GM19438 (cell line): Measurements from ENCODE around the gene MAPK8IP2.
"Not testable (repeated sequence)": the region's sequence is repeated elsewhere in the genome, so short reads cannot be mapped to it uniquely, and the experiment has no call there.

Experiments used
- ATAC-seq: cut with Tn5 transposase; IDR thresholded peaks from one replicate; pipeline ENCODE4 v1.9.1; 2021; ENCODE audit warnings: low read depth; ENCODE audit not compliant: unreplicated experiment

The MAPK8IP2 gene

DNA sequence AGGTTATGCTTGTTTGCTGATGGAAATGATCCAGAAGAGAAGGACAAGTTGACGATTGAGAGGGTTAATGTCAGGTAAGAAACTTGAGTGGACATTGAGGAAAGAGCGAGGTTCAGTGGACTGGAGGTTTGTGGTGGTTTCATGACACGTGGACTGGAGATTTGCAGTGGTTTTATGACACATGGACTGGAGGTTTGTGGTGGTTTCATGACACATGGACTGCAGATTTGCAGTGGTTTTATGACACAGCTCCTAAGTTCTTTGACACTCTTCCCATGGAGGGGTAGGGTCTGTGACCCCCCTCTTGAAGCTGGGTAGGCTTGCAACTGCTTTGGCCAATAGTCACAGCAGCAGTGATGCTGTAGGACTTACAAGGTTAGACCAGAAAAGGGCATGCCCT lies 5.4 kb upstream of the MAPK8IP2 start:
- ATAC-seq, result no peak

DNA sequence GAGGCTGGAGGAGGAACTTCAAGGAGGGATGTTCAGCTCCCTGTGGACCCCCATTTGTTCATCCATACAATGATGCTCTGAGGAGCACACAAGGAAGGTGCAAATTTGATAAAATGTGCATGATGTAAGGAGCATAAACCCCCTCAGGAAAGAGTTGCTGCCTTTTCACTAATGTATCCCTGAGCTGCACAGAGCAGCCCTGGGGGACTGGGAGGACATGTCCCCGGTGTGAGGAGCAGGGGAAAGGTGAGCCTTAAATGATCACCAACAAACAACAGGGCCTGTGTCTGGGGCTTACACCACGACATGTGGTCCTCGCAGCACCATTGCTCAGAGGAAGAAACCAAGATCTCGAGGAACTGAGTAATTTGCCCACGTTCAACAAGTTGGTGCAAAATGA lies 3.5 kb upstream of the MAPK8IP2 start:
- no peak for ATAC-seq

DNA sequence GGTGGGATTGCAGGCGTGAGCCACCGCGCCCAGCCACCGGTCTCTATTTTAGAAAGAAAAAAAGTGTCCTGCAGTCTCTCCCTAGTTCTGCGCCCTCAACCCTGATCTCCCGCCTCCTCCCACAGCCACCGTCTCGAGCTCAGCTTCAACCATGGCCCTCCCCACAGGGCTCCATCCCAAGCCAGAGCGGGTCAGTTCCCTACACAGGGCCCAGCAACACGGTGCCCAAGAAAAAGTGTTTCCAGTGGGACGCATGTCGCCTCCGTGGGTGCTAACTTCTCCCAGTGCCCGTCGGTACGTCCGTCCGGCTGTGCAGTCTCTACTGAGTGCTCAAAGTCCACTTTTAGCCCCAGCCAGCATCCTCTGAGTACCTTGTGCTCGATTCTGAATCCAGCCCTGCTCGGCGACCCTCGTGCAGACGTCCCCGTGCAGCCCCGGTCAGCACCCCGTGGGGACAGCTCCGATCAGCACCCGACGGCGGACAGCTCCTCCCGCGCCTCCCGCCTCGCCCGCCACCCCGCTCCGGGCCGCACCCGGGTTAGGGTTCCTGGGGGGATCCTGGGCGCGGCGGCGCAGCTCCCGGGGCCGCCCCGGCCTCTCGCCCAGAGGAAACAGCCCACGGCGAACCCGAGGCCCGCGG lies 657 bp upstream of the MAPK8IP2 start:
- ATAC-seq, result no peak

DNA sequence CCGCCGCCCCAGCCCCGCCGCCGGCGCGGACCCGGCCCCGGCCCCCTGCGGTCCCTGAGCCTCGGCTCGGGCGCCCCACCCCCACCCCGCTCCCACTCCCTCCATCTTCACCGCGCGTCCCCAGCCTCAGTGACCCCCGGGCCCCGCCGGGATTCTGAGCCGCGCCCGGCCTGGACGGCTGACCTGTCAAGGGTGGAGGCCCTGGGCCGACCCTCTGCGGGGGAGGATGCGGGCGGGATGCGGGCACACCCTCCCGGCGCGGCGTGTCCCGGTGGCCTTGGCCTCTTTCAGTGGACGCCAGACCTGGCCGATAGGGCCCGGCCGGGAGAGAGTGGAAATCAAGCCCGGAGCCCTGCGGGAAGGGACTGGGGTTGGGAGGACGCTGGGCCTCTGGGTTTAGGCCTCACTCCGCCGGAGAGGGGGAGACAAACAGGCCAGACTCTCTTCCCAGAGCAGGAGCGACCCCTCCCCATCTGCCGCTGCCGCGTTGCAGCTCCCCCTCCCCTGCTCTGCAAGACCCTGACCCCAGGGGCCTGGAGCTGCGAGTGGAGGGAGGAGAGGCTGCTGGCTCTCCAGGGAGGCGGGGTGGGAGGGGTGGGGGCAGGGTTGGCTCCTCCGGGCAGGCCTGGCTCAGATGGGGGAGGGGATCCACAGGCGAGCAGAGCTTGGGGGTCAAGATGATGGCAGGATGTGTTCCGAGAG lies 525 bp downstream of the MAPK8IP2 start:
- ATAC-seq, result no peak

DNA sequence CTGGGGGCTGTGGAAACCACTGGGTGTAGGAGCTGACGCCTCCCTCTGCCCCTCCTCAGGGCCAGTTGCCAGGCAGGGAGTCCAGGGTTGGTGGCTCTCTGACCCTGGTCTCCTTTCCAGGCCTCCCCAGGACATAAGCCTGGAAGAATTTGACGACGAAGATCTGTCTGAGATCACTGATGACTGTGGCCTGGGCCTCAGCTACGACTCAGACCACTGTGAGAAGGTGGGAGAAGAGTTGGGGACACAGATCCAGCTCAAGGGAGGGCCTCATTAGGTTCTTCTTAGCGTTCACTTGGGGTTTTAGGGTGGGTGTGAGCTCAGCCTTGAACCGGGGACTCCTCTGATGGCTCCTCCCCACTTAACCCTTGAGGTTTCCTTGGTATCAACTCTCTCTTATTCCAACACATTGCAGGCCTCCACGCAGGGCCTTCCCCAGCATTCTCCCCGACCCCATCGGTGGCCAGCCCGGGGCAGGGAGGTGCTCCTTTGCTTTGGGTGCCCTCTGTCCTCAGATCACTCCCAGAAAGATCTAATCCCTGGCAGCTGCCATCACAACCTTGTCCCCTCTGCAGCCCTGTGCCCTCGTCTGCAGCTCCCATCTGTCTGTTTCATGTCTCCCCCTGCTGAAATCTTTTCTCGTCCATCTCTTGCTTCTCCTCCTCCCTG lies 1.2 kb downstream of the MAPK8IP2 start:
- ATAC-seq, result no peak

DNA sequence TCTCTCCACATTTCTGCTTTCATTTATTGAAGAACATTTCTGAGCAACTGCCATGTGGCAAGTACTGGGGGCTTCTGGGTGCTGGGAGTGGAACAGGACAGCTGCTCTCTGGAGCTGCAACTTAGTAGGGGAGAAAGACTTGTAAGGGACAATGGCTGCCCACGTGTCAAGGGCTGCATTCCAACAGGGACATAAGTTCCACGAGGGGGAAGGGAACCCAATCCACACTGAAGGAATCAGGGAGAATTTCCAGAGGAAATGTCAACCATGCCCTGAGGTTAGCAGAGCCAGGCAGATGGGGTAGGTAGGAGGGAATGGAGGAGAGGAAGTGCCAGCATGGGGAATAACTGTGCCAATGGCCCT lies 1.7 kb downstream of the MAPK8IP2 start:
- ATAC-seq, result no peak

DNA sequence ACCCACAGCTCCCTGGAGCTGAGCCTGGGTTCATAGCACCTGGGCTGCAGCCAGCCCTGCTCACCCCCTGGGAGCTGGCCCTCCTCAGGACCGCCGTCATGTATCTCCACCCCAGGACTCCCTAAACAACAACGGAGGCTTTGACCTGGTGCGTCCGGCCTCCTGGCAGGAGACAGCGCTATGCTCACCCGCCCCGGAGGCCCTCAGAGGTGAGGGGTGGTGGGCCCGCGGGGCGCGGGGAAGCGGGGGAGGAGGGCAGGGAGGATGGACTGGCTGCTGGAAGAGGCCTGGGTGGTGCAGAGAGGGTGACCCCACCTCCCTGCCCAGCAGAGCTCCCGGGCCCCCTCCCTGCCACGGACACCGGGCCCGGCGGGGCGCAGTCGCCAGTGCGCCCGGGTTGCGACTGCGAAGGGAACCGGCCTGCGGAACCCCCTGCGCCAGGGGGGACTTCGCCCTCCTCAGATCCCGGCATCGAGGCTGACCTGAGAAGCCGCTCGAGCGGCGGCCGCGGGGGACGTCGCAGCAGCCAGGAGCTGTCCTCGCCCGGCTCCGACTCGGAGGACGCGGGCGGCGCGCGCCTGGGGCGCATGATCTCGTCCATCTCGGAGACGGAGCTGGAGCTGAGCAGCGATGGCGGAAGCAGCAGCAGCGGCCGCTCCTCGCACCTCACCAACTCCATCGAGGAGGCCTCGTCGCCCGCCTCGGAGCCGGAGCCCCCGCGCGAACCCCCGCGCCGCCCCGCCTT lies 3.1 kb downstream of the MAPK8IP2 start:
- no peak for ATAC-seq

DNA sequence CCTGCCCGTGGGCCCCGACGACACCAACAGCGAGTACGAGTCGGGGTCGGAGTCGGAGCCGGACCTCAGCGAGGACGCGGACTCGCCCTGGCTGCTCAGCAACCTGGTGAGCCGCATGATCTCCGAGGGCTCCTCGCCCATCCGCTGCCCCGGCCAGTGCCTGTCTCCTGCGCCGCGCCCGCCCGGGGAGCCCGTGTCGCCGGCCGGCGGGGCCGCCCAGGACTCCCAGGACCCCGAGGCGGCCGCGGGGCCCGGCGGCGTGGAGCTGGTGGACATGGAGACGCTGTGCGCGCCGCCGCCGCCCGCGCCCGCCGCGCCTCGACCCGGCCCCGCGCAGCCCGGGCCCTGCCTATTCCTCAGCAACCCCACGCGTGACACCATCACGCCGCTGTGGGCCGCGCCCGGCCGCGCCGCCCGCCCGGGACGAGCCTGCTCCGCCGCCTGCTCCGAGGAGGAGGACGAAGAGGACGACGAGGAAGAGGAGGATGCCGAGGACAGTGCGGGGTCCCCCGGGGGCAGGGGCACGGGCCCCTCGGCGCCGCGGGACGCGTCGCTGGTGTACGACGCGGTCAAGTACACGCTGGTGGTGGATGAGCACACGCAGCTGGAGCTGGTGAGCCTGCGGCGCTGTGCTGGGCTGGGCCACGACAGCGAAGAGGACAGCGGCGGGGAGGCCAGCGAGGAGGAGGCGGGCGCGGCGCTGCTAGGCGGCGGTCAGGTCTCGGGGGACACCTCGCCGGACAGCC lies 3.8 kb downstream of the MAPK8IP2 start:
- ATAC-seq, result no peak

DNA sequence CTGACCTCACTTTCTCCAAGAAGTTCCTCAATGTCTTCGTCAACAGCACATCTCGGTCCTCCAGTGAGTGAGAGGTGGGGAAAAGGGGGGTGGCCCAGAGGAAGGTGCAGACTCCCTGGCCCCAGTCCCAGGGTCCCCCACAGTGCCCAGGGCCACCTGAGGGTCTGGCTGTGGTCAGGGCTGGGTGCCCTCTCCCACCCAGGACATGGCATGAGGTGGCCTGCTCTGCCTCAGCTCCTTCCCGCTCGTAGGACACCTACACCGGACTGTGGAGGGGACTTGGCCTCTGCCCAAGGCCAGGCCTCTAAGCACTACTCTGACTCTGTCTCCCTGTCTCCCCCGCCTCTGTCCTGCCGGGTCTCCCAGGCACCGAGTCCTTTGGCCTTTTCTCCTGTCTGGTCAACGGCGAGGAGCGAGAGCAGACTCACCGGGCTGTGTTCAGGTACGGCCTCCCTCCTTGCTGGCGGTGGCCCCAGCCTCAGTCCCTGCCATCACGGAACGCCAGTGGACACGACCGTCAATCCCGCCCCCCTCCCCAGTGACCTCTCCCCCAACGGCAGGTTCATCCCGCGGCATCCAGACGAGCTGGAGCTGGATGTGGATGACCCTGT lies 4.5 kb downstream of the MAPK8IP2 start:
- no peak for ATAC-seq

DNA sequence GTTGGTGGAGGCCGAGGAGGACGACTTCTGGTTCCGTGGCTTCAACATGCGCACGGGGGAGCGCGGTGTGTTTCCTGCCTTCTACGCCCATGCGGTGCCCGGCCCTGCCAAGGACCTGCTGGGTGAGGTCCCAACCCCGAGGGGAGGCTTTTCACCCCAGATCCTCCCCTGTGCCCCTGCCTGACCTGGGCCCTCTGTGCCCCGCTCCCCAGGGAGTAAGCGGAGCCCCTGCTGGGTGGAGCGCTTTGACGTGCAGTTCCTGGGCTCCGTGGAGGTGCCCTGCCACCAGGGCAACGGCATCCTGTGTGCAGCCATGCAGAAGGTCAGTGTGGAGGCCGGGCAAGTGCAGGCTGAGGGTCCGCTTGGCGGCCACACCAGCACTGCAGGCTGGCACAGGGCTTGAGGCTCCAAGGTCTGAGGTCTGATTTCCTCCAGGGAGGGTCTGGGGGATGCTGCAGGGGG lies 5.1 kb downstream of the MAPK8IP2 start:
- no peak for ATAC-seq

DNA sequence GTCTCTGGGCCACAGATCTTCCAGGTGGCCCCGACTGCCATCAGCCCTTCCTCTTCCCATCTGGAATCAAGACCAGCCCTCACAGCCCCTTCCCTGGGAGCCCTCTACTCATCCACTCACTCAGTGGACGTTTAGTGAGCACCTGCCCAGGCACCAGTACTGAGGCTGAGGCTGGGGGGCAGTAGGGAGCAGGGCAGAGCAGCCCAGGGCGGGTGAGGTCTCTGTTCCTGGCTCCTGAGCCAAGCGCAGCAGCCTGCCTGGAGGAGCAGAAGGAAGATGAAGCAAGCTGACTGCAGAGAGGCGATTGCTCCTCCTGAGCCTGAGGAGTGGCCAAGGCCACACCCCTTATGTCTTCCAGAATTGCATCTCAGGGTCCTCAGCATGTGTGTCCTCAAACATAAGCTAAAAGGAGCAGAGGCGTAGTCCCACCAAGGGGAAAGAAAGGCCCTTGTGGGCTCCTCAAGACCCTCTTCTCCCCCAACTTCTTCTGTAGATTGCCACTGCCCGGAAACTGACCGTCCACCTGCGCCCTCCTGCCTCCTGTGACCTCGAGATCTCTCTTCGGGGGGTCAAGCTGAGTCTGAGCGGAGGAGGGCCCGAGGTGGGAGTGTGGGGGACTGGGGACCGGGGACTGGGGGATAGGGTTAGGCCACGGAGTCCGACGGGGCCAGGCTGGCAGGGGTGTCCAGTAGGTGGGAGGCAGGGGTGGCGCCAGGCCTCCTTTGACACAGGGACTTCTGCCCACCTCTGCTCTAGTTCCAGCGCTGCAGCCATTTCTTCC lies 5.8 kb downstream of the MAPK8IP2 start:
- no peak for ATAC-seq

DNA sequence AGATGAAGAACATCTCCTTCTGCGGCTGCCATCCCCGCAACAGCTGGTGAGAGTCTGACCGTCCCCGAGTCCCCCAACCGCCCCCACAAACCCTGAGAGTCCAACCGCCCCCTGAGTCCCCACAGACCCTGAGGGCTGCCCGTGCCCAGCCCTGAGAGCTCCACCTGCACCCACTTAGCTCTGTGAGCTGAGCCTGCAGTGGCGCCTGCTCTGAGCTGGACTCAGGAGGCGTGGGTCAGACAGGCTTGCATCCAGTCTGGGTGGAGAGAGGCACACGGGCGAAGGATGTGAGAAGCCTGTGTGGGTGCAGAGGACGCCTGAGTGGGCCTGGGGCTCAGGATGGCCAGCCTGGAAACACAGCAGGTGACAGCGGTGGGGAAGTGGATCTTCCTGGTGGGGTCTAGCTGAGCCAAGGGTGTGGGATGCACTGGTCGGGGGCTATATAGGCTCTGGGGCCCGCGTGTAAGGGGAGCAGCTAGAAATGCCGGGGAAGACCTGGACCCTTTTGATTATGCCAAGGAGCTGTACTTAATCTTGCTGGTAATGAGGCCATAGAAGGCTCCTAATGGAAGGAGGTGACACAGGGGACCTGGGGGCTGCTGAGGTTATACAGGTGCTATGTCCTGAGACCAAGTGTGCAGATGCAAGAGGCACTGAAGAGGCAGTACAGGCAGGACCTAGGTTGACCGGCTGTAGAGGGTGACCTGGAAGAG lies 6.5 kb downstream of the MAPK8IP2 start:
- no peak for ATAC-seq

DNA sequence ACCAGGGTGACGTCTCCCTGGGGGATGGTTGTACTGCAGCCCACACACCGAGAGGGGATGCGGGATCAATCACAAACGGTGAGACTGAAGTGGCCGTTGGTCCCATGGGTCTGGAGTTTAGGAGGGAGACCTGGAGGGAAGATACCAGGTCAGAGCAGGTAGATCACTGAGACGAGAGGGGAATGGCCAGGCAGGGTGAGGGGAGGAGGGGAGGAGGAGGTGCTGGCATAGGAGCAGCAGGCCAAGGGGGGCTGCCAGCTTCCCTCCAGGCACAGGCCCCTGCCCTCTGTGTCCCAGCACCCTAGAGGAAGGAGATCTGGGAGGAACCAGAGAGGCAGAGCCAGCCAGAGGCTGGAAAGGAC lies 7.0 kb downstream of the MAPK8IP2 start:
- no peak for ATAC-seq

DNA sequence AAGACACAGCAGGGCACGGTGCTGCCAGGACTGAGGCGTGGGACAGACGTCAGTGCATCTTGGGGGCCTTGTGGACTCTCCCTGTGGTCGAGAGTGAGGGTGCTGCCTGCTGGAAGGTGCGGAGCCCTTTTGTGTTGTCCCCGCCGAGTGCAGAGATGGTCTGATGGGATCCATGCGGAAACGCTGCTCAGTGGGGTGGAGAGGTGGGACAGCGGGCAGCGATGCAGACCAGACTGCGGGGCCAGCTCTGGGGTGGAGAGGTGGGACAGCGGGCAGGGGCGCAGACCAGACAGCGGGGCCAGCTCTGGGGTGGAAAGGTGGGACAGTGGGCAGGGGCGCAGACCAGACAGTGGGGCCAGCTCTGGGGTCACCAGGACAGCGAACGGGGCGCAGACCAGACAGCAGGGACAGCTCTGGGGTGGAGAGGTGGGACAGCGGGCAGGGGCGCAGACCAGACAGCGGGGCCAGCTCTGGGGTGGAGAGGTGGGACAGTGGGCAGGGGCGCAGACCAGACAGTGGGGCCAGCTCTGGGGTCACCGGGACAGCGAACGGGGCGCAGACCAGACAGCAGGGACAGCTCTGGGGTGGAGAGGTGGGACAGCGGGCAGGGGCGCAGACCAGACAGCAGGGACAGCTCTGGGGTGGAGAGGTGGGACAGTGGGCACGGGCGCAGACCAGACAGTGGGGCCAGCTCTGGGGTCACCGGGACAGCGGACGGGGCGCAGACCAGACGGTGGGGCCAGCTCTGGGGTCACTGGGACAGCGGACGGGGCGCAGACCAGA lies 7.7 kb downstream of the MAPK8IP2 start:
- not testable (repeated sequence) for ATAC-seq

DNA sequence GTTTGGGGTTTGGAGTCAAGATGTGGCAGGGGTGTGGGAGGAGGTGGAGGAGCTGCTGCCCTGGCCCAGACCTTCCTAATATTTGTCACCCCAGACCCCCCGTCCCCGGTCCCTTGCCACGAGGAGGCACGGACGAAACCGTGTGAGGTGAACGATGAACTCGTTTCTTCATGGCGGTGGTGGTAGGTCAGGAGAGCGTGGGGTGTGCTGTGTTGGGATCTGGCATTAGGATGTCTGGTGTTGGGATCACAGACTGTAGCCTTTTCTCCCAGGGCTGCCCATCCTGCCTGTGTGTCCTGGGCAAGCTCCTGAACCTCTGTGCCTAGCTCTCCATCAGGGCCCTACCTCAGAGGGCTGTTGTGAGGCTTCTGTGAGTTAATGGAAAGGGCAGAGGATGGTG lies 8.4 kb downstream of the MAPK8IP2 start:
- ATAC-seq, result no peak

DNA sequence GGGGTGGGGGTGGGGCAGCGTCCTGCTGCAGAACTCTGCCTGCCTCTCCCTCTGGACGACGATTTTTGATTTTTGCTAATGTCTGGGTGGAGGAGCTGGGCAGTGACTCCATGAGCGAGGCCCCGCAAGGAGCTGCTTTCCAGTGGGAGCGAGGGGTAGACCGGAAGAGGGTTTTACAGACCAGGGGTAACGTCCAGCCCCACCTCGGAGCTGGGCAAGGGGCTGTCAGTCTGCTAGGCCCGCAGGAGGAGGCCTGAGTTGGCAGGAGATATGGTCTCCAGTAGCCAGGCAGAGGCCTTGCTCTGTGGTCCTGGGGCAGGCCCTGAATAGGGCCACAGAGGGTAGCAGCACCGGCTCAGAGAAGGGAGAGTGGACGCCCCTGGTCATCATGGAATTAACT lies 9.0 kb downstream of the MAPK8IP2 start:
- ATAC-seq, result no peak

DNA sequence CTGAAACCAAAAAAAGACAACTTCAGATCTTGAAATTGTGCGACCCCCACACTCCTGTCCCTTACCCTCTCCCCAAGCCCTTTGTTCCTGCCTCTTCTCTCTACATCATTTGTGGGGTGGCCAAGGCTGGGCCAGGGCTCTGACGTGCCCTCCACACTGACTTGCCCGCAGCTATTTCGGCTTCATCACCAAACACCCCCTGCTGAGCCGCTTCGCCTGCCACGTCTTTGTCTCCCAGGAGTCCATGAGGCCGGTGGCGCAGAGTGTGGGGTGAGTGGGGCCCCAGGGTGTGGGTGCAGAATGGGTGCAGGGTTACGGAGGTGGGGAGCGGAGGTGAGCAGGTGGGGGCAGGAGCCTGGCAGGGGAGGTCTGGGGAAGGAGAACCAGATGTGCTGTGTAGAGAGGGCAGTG lies 9.5 kb downstream of the MAPK8IP2 start:
- ATAC-seq, result no peak

DNA sequence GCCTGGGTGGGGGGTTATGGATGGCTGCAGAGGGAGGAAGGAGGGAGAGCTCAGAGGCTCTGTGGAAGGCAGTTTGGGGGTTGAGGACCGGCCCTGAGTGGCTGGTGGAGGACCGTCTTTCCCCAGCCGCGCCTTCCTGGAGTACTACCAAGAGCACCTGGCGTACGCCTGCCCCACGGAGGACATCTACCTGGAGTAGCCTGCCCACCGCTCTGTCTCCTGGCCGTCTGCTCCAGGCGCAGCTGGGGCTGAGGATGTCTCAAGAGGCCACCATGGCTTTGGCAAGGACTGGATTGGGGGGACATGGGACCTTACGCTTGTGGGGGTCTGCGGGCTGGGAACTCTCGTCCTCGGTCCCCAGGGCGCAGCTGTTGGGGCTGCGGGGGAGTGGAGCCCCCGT lies 10.0 kb downstream of the MAPK8IP2 start:
- ATAC-seq, result no peak
